Naive thymus-derived CD4-positive, alpha-beta T cell (primary cell): ENCODE results near the gene PITPNB. TPM values are rescaled to one million over a fixed set of nuclear protein-coding genes. Genes with fewer than 3 reads are reported as not detected.

Experiments
- ATAC-seq: fragments of 150-1000 bp; cut with Tn5 transposase; 2 replicates; pipeline ENCODE4 v1.10.0; 2021; ENCODE audit warnings: mild to moderate bottlenecking, moderate library complexity
- CTCF ChIA-PET: fragments of 350-600 bp; sonication (Branson Sonifier 250); formaldehyde crosslinking; loops from one replicate; lab custom pipeline; 2021; ENCODE audit warnings: antibody characterized with exemption; lab: Charles Lee
- POLR2A ChIA-PET: fragments of 350-600 bp; sonication (Branson Sonifier 250); formaldehyde crosslinking; loops from one replicate; lab custom pipeline; 2021; ENCODE audit warnings: antibody characterized with exemption, inconsistent platforms; lab: Charles Lee
- DNase-seq, 9 donors: peaks; one replicate each; pipeline versions ENCODE4 v3.0.0 to v3.0.0-alpha.2; 2020 to 2022; ENCODE audit warnings: mixed read lengths in 1 of 9
- H3K27ac ChIP-seq: one replicate; pipeline ENCODE4 v1.7.0; 2013; ENCODE audit warnings: mild to moderate bottlenecking, low read depth, low read length, moderate library complexity
- H3K27me3 ChIP-seq, 2 donors: one replicate each; pipeline ENCODE4 v1.7.0; 2013; ENCODE audit warnings: low read length in 2 of 2, mild to moderate bottlenecking in 2 of 2, moderate library complexity in 2 of 2; ENCODE audit not compliant: control insufficient read depth in 2 of 2, insufficient read depth in 2 of 2
- H3K36me3 ChIP-seq, 3 experiments: 1 replicate in 2 of 3; 2 replicates in 1 of 3; pipeline ENCODE4 v1.7.0; 2013; ENCODE audit warnings: low read length in 3 of 3, mild to moderate bottlenecking in 3 of 3, moderate library complexity in 1 of 3; ENCODE audit not compliant: insufficient read depth in 3 of 3, control insufficient read depth in 2 of 3
- H3K4me1 ChIP-seq, 2 donors: one replicate each; pipeline ENCODE4 v1.7.0; 2013; ENCODE audit warnings: low read length in 2 of 2, mild to moderate bottlenecking in 2 of 2, moderate library complexity in 1 of 2; ENCODE audit not compliant: control insufficient read depth in 2 of 2, insufficient read depth in 2 of 2
- H3K4me3 ChIP-seq: 2 replicates; pipeline ENCODE4 v1.7.0; 2013; ENCODE audit warnings: mild to moderate bottlenecking, low read length
- H3K9me3 ChIP-seq, 3 experiments: 1 replicate in 2 of 3; 2 replicates in 1 of 3; pipeline ENCODE4 v1.7.0; 2013; ENCODE audit warnings: low read length in 3 of 3; ENCODE audit not compliant: control insufficient read depth in 2 of 3
- H3K27ac Mint-ChIP-seq, 9 donors: one replicate each; pipeline ENCODE4 v1.8.0; 2020 to 2022; ENCODE audit warnings: mixed read lengths in 9 of 9, mild to moderate bottlenecking in 8 of 9, moderate library complexity in 5 of 9, inconsistent platforms in 2 of 9
- H3K27me3 Mint-ChIP-seq, 5 donors: one replicate each; pipeline ENCODE4 v1.8.0; 2021 to 2022; ENCODE audit warnings: mixed read lengths in 5 of 5, mild to moderate bottlenecking in 1 of 5
- H3K36me3 Mint-ChIP-seq, 5 donors: one replicate each; pipeline ENCODE4 v1.8.0; 2020 to 2022; ENCODE audit warnings: mixed read lengths in 5 of 5, mild to moderate bottlenecking in 3 of 5, inconsistent platforms in 1 of 5
- H3K4me1 Mint-ChIP-seq, 7 donors: one replicate each; pipeline ENCODE4 v1.8.0; 2020 to 2022; ENCODE audit warnings: mixed read lengths in 7 of 7, mild to moderate bottlenecking in 3 of 7, inconsistent platforms in 1 of 7
- H3K4me3 Mint-ChIP-seq, 10 donors: one replicate each; pipeline ENCODE4 v1.8.0; 2020 to 2022; ENCODE audit warnings: mild to moderate bottlenecking in 10 of 10, mixed read lengths in 10 of 10, moderate library complexity in 6 of 10, inconsistent platforms in 2 of 10
- H3K9me3 Mint-ChIP-seq, 11 donors: one replicate each; pipeline ENCODE4 v1.8.0; 2020 to 2022; ENCODE audit warnings: mixed read lengths in 11 of 11, mild to moderate bottlenecking in 4 of 11, inconsistent platforms in 1 of 11, moderate library complexity in 1 of 11
- intact Hi-C, 2 donors: fragments of 100-400 bp; cut with micrococcal nuclease; formaldehyde crosslinking; loops; one replicate each; pipeline ENCODE4 v1.15.1; 2023
- polyA plus RNA-seq, 2 donors: library from polyadenylated mRNA; unstranded; fragments of 300-500 nt; fragmentation: Illumina TruSeq; gene quantifications; one replicate each; pipeline ENCODE4 v1.2.3, GENCODE V29; 2021
- total RNA-seq, 6 experiments: library from RNA in 5 of 6; stranded (reverse) in 5 of 6; gene quantifications; 1 replicate in 5 of 6; 2 replicates in 1 of 6; pipeline ENCODE4 v1.2.3 and lab custom pipeline; 2021 to 2026

PITPNB gene
- total and polyA plus RNA-seq, 7 experiments from 2014 or later, result 56.3 to 98.8 (median 62.8) TPM

DNA sequence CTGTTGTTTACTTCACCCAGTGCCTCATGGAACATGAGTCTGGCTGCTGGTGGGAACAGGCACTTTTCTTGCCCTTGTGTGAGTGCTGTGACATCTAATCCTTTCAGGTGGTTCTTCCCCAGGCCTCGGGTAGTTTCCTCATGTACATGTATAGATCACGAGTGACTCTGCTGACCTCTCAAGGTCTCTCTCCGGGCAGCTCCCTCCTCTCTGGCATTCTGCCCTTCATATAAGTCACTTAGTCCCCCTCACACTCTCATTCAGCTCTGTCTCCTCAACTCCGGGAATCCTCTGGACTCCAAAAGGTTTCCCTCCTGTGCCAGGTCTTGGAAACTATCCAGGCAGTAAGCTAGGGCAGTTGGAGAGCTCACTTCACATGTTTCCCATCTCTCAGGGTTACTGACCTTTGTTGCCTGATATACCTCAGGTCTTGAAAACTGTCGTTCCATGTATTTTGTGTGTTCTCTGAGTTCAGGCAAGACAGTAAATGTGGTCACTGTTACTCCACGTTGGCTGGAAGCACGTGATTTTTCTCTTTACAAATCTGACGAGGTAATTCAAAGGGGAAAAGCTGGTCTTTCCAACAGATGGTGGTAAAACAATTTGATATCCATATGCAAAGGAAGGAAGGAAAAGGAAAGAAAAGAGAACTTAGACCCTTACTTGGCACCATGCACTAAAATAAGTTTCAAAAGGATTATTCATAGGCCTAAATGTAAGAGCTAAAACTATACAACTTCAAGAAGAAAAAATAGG, 40.5 kb upstream of the PITPNB start:
- Histone ChIP-seq H3K27me3 (no peaks in the 10 kb centered on the region), H3K27ac (no peak overlapping the region), H3K4me1 (no peaks in the 10 kb centered on the region), H3K9me3 (no peaks in the 10 kb centered on the region), H3K36me3 (no peaks in the 10 kb centered on the region), H3K4me3 (no peak overlapping the region)
- H3K4me1 Mint-ChIP-seq, result peaks cover 0 to 2% (median 0%) of the 10 kb centered on the region in 7 donors
- no peaks in the 10 kb centered on the region for H3K9me3 Mint-ChIP-seq
- H3K27ac Mint-ChIP-seq, result no peak overlapping the region
- DNase-seq (no peak), ATAC-seq (no peak)
- POLR2A ChIA-PET, result no interaction called here
- H3K36me3 Mint-ChIP-seq, result peaks cover 0 to 7% (median 0%) of the 10 kb centered on the region in 5 donors
- no peaks in the 10 kb centered on the region for H3K27me3 Mint-ChIP-seq
- CTCF ChIA-PET, result no interaction called here
- intact Hi-C loops, result no loop called here
- H3K4me3 Mint-ChIP-seq, result no peak overlapping the region

DNA sequence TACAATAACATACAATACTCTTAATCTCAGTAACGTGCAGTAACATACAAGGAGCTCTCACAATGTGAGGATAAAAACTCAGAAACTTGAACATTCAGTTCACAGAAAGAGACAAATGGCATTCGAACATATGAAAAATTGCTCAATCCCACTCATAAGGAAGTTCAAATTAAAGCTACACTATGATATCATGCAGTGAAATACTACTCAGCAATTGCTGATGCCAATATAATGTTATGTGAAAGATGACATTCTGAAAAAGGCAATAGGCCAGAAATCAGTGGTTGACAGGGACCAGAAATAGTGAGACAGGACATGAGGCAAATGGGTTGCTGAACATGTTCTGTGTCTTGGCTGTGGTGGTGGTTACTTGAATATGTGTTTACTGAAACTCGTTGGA, 33.7 kb upstream of the PITPNB start:
- Mint-ChIP-seq H3K9me3 (no peaks in the 10 kb centered on the region), H3K27ac (no peak overlapping the region), H3K4me3 (no peak overlapping the region), H3K4me1 (peaks cover 0 to 2% (median 0%) of the 10 kb centered on the region in 7 donors), H3K36me3 (peaks cover 0 to 36% (median 8%) of the 10 kb centered on the region in 5 donors), H3K27me3 (no peaks in the 10 kb centered on the region)
- POLR2A ChIA-PET, result no interaction called here
- H3K4me3 ChIP-seq, result no peak overlapping the region
- no peaks in the 10 kb centered on the region for H3K4me1 ChIP-seq
- intact Hi-C loops, result no loop called here
- no peaks in the 10 kb centered on the region for H3K9me3 ChIP-seq
- ATAC-seq (no peak), DNase-seq (no peak)
- CTCF ChIA-PET, result no interaction called here
- no peak overlapping the region for H3K27ac ChIP-seq
- H3K27me3 ChIP-seq, result no peaks in the 10 kb centered on the region
- no peaks in the 10 kb centered on the region for H3K36me3 ChIP-seq

DNA sequence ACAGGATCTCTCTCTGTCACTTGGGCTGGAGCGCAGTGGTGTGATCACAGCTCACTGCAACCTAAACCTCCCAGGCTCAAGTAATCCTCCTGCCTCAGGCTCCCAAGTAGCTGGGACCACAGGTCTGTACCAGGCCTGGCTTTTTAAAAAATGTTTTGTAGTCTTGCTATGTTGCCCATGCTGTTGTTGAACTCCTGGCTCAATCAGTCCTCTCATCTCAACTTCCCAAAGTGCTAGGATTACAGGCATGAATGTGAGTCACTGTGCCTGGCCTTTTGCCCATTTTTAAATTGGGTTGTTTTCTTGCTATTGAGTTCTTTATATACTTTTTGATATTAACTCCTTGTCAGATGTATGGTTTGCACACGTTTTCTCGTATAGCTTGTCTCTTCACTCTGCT, 33.0 kb upstream of the PITPNB start:
- ATAC-seq, result no peak
- intact Hi-C loops, result no loop called here
- DNase-seq, result no peak
- no peak overlapping the region for H3K27ac Mint-ChIP-seq
- H3K4me3 Mint-ChIP-seq, result no peak overlapping the region
- peaks cover 0 to 2% (median 0%) of the 10 kb centered on the region in 7 donors for H3K4me1 Mint-ChIP-seq
- no peaks in the 10 kb centered on the region for H3K9me3 ChIP-seq
- H3K4me1 ChIP-seq, result no peaks in the 10 kb centered on the region
- CTCF ChIA-PET, result no interaction called here
- H3K9me3 Mint-ChIP-seq, result no peaks in the 10 kb centered on the region
- H3K27me3 Mint-ChIP-seq, result no peaks in the 10 kb centered on the region
- peaks cover 0 to 42% (median 9%) of the 10 kb centered on the region in 5 donors for H3K36me3 Mint-ChIP-seq
- no peaks in the 10 kb centered on the region for H3K36me3 ChIP-seq
- H3K27ac ChIP-seq, result no peak overlapping the region
- H3K27me3 ChIP-seq, result no peaks in the 10 kb centered on the region
- POLR2A ChIA-PET, result no interaction called here
- H3K4me3 ChIP-seq, result no peak overlapping the region

DNA sequence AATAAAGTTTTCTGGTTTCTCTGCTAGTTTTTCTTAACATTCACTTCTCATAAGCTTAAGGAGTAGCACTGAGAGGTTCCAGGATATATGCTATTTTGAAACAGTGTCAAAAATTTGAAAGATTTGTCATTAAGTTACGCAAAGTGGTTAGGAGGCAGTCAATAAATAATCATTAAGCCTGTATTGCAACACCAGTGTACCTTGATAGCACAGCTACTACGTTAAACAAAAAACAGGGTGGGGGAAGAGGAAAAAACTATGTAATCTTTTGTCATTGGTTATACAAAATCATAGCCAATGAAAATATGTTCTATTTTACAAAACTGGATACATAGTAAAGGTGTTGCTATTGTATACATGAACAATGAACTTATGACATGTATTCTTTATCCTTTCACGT, 30.4 kb upstream of the PITPNB start:
- H3K4me1 Mint-ChIP-seq, result peaks cover 0 to 3% (median 0%) of the 10 kb centered on the region in 7 donors
- POLR2A ChIA-PET, result no interaction called here
- Histone ChIP-seq H3K4me1 (no peaks in the 10 kb centered on the region), H3K27me3 (no peaks in the 10 kb centered on the region), H3K9me3 (no peaks in the 10 kb centered on the region), H3K36me3 (no peaks in the 10 kb centered on the region), H3K27ac (no peak overlapping the region), H3K4me3 (no peak overlapping the region)
- no peak overlapping the region for H3K27ac Mint-ChIP-seq
- peaks cover 0 to 48% (median 9%) of the 10 kb centered on the region in 5 donors for H3K36me3 Mint-ChIP-seq
- no peaks in the 10 kb centered on the region for H3K27me3 Mint-ChIP-seq
- no peaks in the 10 kb centered on the region for H3K9me3 Mint-ChIP-seq
- no peak overlapping the region for H3K4me3 Mint-ChIP-seq
- intact Hi-C loops, result no loop called here
- CTCF ChIA-PET, result no interaction called here
- no peak for DNase-seq
- ATAC-seq, result no peak

DNA sequence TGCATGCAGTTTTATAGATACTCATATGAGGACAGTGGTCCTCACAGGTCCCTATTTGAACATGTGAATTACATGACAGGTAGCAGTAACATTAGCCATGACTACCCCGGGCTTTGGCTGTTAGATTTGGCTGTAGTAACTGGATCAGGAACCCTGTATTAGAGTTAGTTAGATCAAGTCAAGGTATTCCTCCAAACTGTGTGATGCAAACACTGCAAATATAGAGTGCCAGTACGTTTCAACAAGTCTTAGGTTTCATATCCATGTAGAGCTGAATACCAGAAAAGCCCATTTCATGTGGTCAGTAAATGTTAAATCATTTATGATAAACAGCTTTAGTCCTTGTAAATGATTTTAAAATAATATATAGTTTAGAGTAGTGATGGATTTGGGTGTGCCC, 29.5 kb upstream of the PITPNB start:
- Mint-ChIP-seq H3K4me3 (no peak overlapping the region), H3K36me3 (peaks cover 0 to 48% (median 5%) of the 10 kb centered on the region in 5 donors), H3K27me3 (no peaks in the 10 kb centered on the region), H3K27ac (no peak overlapping the region), H3K4me1 (peaks cover 0 to 6% (median 0%) of the 10 kb centered on the region in 7 donors), H3K9me3 (no peaks in the 10 kb centered on the region)
- Histone ChIP-seq H3K27me3 (no peaks in the 10 kb centered on the region), H3K9me3 (no peaks in the 10 kb centered on the region), H3K4me3 (no peak overlapping the region), H3K27ac (no peak overlapping the region), H3K4me1 (no peaks in the 10 kb centered on the region), H3K36me3 (no peaks in the 10 kb centered on the region)
- CTCF ChIA-PET, result no interaction called here
- POLR2A ChIA-PET, result no interaction called here
- intact Hi-C loops, result no loop called here
- no peak for ATAC-seq
- DNase-seq, result no peak

DNA sequence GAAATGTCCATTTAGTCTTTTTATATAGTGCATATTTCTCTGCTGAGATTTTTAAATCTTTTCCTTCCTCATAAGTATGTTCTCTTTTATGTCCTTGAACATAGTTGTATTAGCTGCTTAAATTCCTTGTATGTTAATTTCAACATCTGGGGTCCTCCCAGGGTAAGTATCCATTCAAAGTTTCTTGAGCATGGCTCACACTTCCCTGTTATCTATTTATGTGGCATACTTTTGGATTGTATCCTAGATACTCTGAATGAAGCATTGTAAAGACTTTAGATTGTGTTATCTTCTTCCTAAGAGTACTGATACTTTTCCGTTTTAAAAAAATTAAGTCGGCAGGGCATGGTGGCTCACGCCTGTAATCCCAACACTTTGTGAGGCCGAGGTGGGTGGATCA, 28.4 kb upstream of the PITPNB start:
- CTCF ChIA-PET, result interaction anchor here (0.6 kb wide), 1 partner anchor 1206 kb away, joined by 6 read pairs; no protein-coding TSS in a partner anchor
- Mint-ChIP-seq H3K4me1 (peaks cover 0 to 6% (median 0%) of the 10 kb centered on the region in 7 donors), H3K9me3 (no peaks in the 10 kb centered on the region), H3K27me3 (no peaks in the 10 kb centered on the region), H3K4me3 (no peak overlapping the region), H3K36me3 (peaks cover 0 to 44% (median 5%) of the 10 kb centered on the region in 5 donors), H3K27ac (no peak overlapping the region)
- Histone ChIP-seq H3K27me3 (no peaks in the 10 kb centered on the region), H3K9me3 (no peaks in the 10 kb centered on the region), H3K4me3 (no peak overlapping the region), H3K27ac (no peak overlapping the region), H3K36me3 (no peaks in the 10 kb centered on the region), H3K4me1 (no peaks in the 10 kb centered on the region)
- ATAC-seq (no peak), DNase-seq (no peak)
- POLR2A ChIA-PET, result no interaction called here
- intact Hi-C loops, result no loop called here

DNA sequence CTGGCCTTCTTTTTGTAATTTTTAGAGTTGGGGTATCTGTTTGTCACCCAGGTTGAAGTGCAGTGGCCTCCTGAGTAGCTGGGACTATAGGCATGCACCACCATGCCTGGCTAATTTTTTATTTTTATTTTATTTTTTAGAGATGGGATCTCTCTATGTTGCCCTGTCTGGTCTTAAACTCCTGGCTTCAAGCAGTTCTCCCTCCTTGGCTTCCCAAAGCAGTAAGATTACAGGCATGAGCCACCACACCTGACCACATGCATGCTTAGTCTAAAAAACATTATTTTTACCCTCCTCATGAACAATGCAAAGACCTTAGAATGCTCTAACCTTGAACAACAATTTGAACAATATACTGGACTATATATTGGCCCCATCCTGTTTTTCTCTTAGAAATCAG, 22.1 kb upstream of the PITPNB start:
- no peaks in the 10 kb centered on the region for H3K27me3 ChIP-seq
- H3K9me3 Mint-ChIP-seq, result no peaks in the 10 kb centered on the region
- H3K4me1 Mint-ChIP-seq, result peaks cover 0 to 6% (median 0%) of the 10 kb centered on the region in 7 donors
- H3K4me3 ChIP-seq, result no peak overlapping the region
- peaks cover 4 to 47% (median 18%) of the 10 kb centered on the region in 5 donors for H3K36me3 Mint-ChIP-seq
- CTCF ChIA-PET, result no interaction called here
- H3K36me3 ChIP-seq, result no peaks in the 10 kb centered on the region
- no peak overlapping the region for H3K4me3 Mint-ChIP-seq
- intact Hi-C loops, result no loop called here
- H3K4me1 ChIP-seq, result no peaks in the 10 kb centered on the region
- no peak for ATAC-seq
- POLR2A ChIA-PET, result no interaction called here
- no peak overlapping the region for H3K27ac ChIP-seq
- no peaks in the 10 kb centered on the region for H3K9me3 ChIP-seq
- no peak overlapping the region for H3K27ac Mint-ChIP-seq
- no peak for DNase-seq
- H3K27me3 Mint-ChIP-seq, result no peaks in the 10 kb centered on the region
